Lower lobe of right lung (tissue), 2 donors: ENCODE data around the gene EPC2. TPM values are rescaled to one million over a fixed set of nuclear protein-coding genes. Genes with fewer than 3 reads are reported as not detected.

Source experiments
- ATAC-seq, 2 donors: fragments of 200-7000 bp; cut with Tn5 transposase; one replicate each; pipeline ENCODE4 v1.9.1; 2020 to 2022; ENCODE audit warnings: mild to moderate bottlenecking in 2 of 2, moderate library complexity in 2 of 2
- DNase-seq: peaks from one replicate; pipeline ENCODE4 v3.0.0-alpha.2; 2020
- H3K27ac ChIP-seq: fragments of 200-600 bp; one replicate; pipeline ENCODE4 v1.8.0; 2022
- H3K27me3 ChIP-seq: fragments of 200-600 bp; one replicate; pipeline ENCODE4 v1.8.0; 2022; ENCODE audit warnings: low read depth
- H3K36me3 ChIP-seq: fragments of 200-600 bp; one replicate; pipeline ENCODE4 v1.8.0; 2022; ENCODE audit warnings: mild to moderate bottlenecking
- H3K4me1 ChIP-seq: fragments of 200-600 bp; one replicate; pipeline ENCODE4 v1.8.0; 2022
- H3K4me3 ChIP-seq: fragments of 200-600 bp; one replicate; pipeline ENCODE4 v1.8.0; 2022; ENCODE audit warnings: mild to moderate bottlenecking
- H3K9me3 ChIP-seq: fragments of 200-600 bp; one replicate; pipeline ENCODE4 v1.8.0; 2022
- intact Hi-C: fragments of 100-400 bp; cut with DNase I; formaldehyde crosslinking; loops from one replicate; pipeline ENCODE4 v1.11.0; 2022
- total RNA-seq: library from RNA; stranded (reverse); fragmentation: NEBNext Ultra II Directional; extraction: Animal tissue kit (Norgen Biotek cat#: 25700); gene quantifications from one replicate; pipeline ENCODE4 v1.2.1, GENCODE V29; 2021
- TF ChIP-seq, protein P1 (sequence below): fragments of 200-600 bp; IDR thresholded peaks from one replicate; pipeline ENCODE4 v1.8.0; 2022; ENCODE audit warnings: antibody characterized with exemption, mild to moderate bottlenecking
- donor health status: DM: no; HTN: yes; CAD: no; lungs with severe emphysema.

EPC2 gene
- total RNA-seq, 1 donor from 2014 or later: 36.8 TPM

- Histone ChIP-seq H3K9me3 (peaks cover 22% of the 10 kb centered on the region), H3K36me3 (peaks cover 10% of the 10 kb centered on the region), H3K4me1 (no peaks in the 10 kb centered on the region), H3K4me3 (no peak overlapping the region), H3K27me3 (no peaks in the 10 kb centered on the region), H3K27ac (no peak overlapping the region)
- ATAC-seq: no peak
- TF ChIP-seq, protein P1, sequence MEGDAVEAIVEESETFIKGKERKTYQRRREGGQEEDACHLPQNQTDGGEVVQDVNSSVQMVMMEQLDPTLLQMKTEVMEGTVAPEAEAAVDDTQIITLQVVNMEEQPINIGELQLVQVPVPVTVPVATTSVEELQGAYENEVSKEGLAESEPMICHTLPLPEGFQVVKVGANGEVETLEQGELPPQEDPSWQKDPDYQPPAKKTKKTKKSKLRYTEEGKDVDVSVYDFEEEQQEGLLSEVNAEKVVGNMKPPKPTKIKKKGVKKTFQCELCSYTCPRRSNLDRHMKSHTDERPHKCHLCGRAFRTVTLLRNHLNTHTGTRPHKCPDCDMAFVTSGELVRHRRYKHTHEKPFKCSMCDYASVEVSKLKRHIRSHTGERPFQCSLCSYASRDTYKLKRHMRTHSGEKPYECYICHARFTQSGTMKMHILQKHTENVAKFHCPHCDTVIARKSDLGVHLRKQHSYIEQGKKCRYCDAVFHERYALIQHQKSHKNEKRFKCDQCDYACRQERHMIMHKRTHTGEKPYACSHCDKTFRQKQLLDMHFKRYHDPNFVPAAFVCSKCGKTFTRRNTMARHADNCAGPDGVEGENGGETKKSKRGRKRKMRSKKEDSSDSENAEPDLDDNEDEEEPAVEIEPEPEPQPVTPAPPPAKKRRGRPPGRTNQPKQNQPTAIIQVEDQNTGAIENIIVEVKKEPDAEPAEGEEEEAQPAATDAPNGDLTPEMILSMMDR: no peak
- intact Hi-C loops: no loop called here
- DNase-seq: no peak
These were observed 55.3 kb downstream of the EPC2 start for GRCh38 chr2:148699830-148700229.

GRCh38 chr2:148701039-148701438 lies 56.5 kb downstream of the EPC2 start:
- Histone ChIP-seq H3K27me3 (no peaks in the 10 kb centered on the region), H3K36me3 (peaks cover 2% of the 10 kb centered on the region), H3K9me3 (peaks cover 22% of the 10 kb centered on the region), H3K27ac (no peak overlapping the region), H3K4me1 (no peaks in the 10 kb centered on the region), H3K4me3 (no peak overlapping the region)
- ATAC-seq: no peak
- TF ChIP-seq, protein P1: no peak
- DNase-seq: no peak
- intact Hi-C loops: no loop called here

DNA sequence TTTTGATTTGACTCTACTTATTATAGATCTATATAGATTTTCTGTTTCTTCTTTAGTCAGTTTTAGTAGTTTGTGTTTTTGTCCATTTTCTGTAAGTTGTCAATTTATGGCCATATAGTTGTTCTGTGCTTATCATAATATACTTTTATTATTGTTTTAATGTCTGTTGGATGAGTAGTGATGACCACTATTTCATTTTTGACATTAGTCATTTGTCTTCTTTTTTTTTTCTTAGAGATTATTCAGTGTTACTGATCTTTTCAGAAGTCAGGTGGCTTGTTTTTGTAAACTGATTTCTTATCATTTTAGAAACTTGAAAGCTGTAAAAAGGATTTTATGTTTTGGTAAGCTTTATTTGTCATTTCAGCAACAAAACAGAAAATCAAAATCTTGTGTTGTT lies 57.3 kb downstream of the EPC2 start:
- intact Hi-C loops: no loop called here
- ATAC-seq (no peak), DNase-seq (no peak)
- Histone ChIP-seq H3K27ac (no peak overlapping the region), H3K36me3 (no peaks in the 10 kb centered on the region), H3K4me3 (no peak overlapping the region), H3K4me1 (no peaks in the 10 kb centered on the region), H3K27me3 (no peaks in the 10 kb centered on the region), H3K9me3 (peaks cover 22% of the 10 kb centered on the region)
- TF ChIP-seq, protein P1: no peak

GRCh38 chr2:148702475-148702874 lies 57.9 kb downstream of the EPC2 start:
- TF ChIP-seq, protein P1: no peak
- no peak for DNase-seq
- no peak for ATAC-seq
- Histone ChIP-seq H3K36me3 (no peaks in the 10 kb centered on the region), H3K27me3 (no peaks in the 10 kb centered on the region), H3K9me3 (peaks cover 22% of the 10 kb centered on the region), H3K4me3 (no peak overlapping the region), H3K4me1 (no peaks in the 10 kb centered on the region), H3K27ac (no peak overlapping the region)
- intact Hi-C loops: no loop called here

GRCh38 chr2:148704247-148704646 lies 59.7 kb downstream of the EPC2 start:
- no peak overlapping the region for H3K4me3 ChIP-seq
- H3K9me3 ChIP-seq: peaks cover 22% of the 10 kb centered on the region
- H3K27me3 ChIP-seq: no peaks in the 10 kb centered on the region
- TF ChIP-seq, protein P1: no peak
- no peak overlapping the region for H3K27ac ChIP-seq
- H3K4me1 ChIP-seq: no peaks in the 10 kb centered on the region
- ATAC-seq: no peak
- H3K36me3 ChIP-seq: no peaks in the 10 kb centered on the region
- intact Hi-C loops: no loop called here
- DNase-seq: no peak
